ENCODE results near the gene OR52M1.

OR52M1 gene

GRCh38 chr11:4514196-4514595 lies 30.8 kb upstream of the OR52M1 start:
- H3K9me3 ChIP-seq (ENCODE audit: control insufficient read depth, insufficient read depth, low read length): no peaks in the 10 kb centered on the region
- H3K4me3 ChIP-seq (ENCODE audit: low read length): no peak overlapping the region
- no peaks in the 10 kb centered on the region for H3K9me2 ChIP-seq (replicated peaks; ENCODE audit: control insufficient read depth, low read length)
- H4K20me1 ChIP-seq (ENCODE audit: control insufficient read depth, insufficient read depth, low read depth, low read length): no peaks in the 10 kb centered on the region
- TF ChIP-seq EZH2phosphoT487 (IDR thresholded peaks at IDR 0.05; ENCODE audit: borderline replicate concordance, low read length): no peak
- TF ChIP-seq, protein P1, sequence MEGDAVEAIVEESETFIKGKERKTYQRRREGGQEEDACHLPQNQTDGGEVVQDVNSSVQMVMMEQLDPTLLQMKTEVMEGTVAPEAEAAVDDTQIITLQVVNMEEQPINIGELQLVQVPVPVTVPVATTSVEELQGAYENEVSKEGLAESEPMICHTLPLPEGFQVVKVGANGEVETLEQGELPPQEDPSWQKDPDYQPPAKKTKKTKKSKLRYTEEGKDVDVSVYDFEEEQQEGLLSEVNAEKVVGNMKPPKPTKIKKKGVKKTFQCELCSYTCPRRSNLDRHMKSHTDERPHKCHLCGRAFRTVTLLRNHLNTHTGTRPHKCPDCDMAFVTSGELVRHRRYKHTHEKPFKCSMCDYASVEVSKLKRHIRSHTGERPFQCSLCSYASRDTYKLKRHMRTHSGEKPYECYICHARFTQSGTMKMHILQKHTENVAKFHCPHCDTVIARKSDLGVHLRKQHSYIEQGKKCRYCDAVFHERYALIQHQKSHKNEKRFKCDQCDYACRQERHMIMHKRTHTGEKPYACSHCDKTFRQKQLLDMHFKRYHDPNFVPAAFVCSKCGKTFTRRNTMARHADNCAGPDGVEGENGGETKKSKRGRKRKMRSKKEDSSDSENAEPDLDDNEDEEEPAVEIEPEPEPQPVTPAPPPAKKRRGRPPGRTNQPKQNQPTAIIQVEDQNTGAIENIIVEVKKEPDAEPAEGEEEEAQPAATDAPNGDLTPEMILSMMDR (IDR thresholded peaks at IDR 0.05; ENCODE audit: low read depth, low read length, poor library complexity, severe bottlenecking): no peak
- 0 out of 2 replicates have a peak, but pooled peaks cover under 1% of the 10 kb centered on the region for H3K27me3 ChIP-seq (ENCODE audit: control insufficient read depth, low read length)
- H3K4me2 ChIP-seq (ENCODE audit: low read length): no peak overlapping the region
- H3K36me3 ChIP-seq (ENCODE audit: control insufficient read depth, low read length): no peaks in the 10 kb centered on the region
- no peak overlapping the region for H3K27ac ChIP-seq (ENCODE audit: low read depth, low read length)
- no peaks in the 10 kb centered on the region for H3K79me2 ChIP-seq (ENCODE audit: control insufficient read depth, low read length)
- H3K4me1 ChIP-seq (ENCODE audit: control insufficient read depth, low read length): no peaks in the 10 kb centered on the region
- H3F3A ChIP-seq (ENCODE audit: control insufficient read depth, insufficient read depth): no peaks in the 10 kb centered on the region

DNA sequence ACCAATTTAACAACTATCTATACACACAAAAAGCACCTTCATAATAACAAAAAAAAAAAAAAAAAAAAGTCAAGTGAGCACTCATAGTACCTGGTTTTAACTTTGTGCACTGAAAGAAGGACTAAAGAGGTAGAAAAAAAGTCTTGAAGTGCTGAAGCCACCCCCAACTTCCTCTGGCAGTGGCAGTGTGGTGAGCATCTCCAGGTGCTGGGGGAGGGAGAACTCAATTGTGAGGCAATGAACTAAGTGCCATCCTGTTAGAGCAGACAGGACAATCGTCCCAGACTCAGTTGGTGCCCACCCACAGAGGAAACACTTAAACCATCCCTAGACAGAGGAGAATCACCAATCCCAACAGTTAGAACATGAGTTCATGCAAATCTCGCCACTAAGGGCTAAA lies 22.7 kb upstream of the OR52M1 start:
- TF ChIP-seq, protein P1 (IDR thresholded peaks at IDR 0.05; ENCODE audit: low read depth, low read length, poor library complexity, severe bottlenecking): no peak
- TF ChIP-seq EZH2phosphoT487 (IDR thresholded peaks at IDR 0.05; ENCODE audit: borderline replicate concordance, low read length): no peak
- Histone ChIP-seq H3K9me3 (ENCODE audit: control insufficient read depth, insufficient read depth, low read length) (no peaks in the 10 kb centered on the region), H3K27me3 (ENCODE audit: control insufficient read depth, low read length) (0 out of 2 replicates have a peak, but pooled peaks cover 9% of the 10 kb centered on the region), H3F3A (ENCODE audit: control insufficient read depth, insufficient read depth) (no peaks in the 10 kb centered on the region), H3K27ac (ENCODE audit: low read depth, low read length) (no peak overlapping the region), H3K9me2 (replicated peaks; ENCODE audit: control insufficient read depth, low read length) (no peaks in the 10 kb centered on the region), H3K4me2 (ENCODE audit: low read length) (no peak overlapping the region), H3K79me2 (ENCODE audit: control insufficient read depth, low read length) (no peaks in the 10 kb centered on the region), H3K36me3 (ENCODE audit: control insufficient read depth, low read length) (no peaks in the 10 kb centered on the region), H3K4me3 (ENCODE audit: low read length) (no peak overlapping the region), H4K20me1 (ENCODE audit: control insufficient read depth, insufficient read depth, low read depth, low read length) (no peaks in the 10 kb centered on the region), H3K4me1 (ENCODE audit: control insufficient read depth, low read length) (no peaks in the 10 kb centered on the region)

- no peak for TF ChIP-seq EZH2phosphoT487 (IDR thresholded peaks at IDR 0.05; ENCODE audit: borderline replicate concordance, low read length)
- TF ChIP-seq, protein P1 (IDR thresholded peaks at IDR 0.05; ENCODE audit: low read depth, low read length, poor library complexity, severe bottlenecking): no peak
- H3K27me3 ChIP-seq (ENCODE audit: control insufficient read depth, low read length): 0 out of 2 replicates have a peak, but pooled peaks cover 9% of the 10 kb centered on the region
- H3K9me3 ChIP-seq (ENCODE audit: control insufficient read depth, insufficient read depth, low read length): no peaks in the 10 kb centered on the region
- no peaks in the 10 kb centered on the region for H4K20me1 ChIP-seq (ENCODE audit: control insufficient read depth, insufficient read depth, low read depth, low read length)
- no peak overlapping the region for H3K4me2 ChIP-seq (ENCODE audit: low read length)
- H3K4me3 ChIP-seq (ENCODE audit: low read length): no peak overlapping the region
- H3K79me2 ChIP-seq (ENCODE audit: control insufficient read depth, low read length): no peaks in the 10 kb centered on the region
- no peaks in the 10 kb centered on the region for H3F3A ChIP-seq (ENCODE audit: control insufficient read depth, insufficient read depth)
- H3K27ac ChIP-seq (ENCODE audit: low read depth, low read length): no peak overlapping the region
- no peaks in the 10 kb centered on the region for H3K4me1 ChIP-seq (ENCODE audit: control insufficient read depth, low read length)
- no peaks in the 10 kb centered on the region for H3K36me3 ChIP-seq (ENCODE audit: control insufficient read depth, low read length)
- H3K9me2 ChIP-seq (replicated peaks; ENCODE audit: control insufficient read depth, low read length): no peaks in the 10 kb centered on the region
These were observed 22.2 kb upstream of the OR52M1 start for GRCh38 chr11:4522752-4523151.
